A673 (cell line): Measurements from ENCODE around the gene VRK2.

Experiments used
- CTCF ChIP-seq: fragments of 300-800, 200-600 bp; sonication (generic); conservative IDR thresholded peaks from 2 replicates; pipeline ENCODE4 v1.5.1; 2017; ENCODE audit warnings: low read depth, mild to moderate bottlenecking, antibody characterized with exemption, low read length, moderate library complexity, mixed read lengths
- EZH2 ChIP-seq: fragments of 200-600 bp; sonication (generic); IDR thresholded peaks from 2 replicates; pipeline ENCODE4 v1.6.1; 2017; ENCODE audit warnings: borderline replicate concordance, low read depth, mild to moderate bottlenecking, mixed read lengths, antibody characterized with exemption, low read length; ENCODE audit not compliant: poor library complexity, severe bottlenecking

GRCh38 chr2:58073751-58074150 lies 27.1 kb downstream of the VRK2 start:
- TF ChIP-seq CTCF: no peak
- TF ChIP-seq EZH2: no peak
